NB4 (cell line): ENCODE measurements around the gene SAFB2.

Experiments
- CTCF ChIP-seq: IDR thresholded peaks from one replicate; pipeline ENCODE4 v1.5.1; 2012; ENCODE audit warnings: low read depth, low read length
- MAX ChIP-seq: IDR thresholded peaks from 2 replicates; pipeline ENCODE4 v1.6.1; 2011; ENCODE audit warnings: low read depth, low read length
- MYC ChIP-seq: IDR thresholded peaks from 2 replicates; pipeline ENCODE4 v1.6.1; 2011; ENCODE audit warnings: low read depth, low read length
- POLR2A ChIP-seq: IDR thresholded peaks from 2 replicates; pipeline ENCODE4 v1.6.1; 2011; ENCODE audit warnings: mild to moderate bottlenecking; ENCODE audit not compliant: insufficient read length; ENCODE audit errors: extremely low read depth

GRCh38 chr19:5590865-5591154 lies 31.8 kb downstream of the SAFB2 start:
- TF ChIP-seq CTCF (no peak), POLR2A (no peak), MYC (no peak), MAX (no peak)
